Astrocyte (in vitro differentiated cells and primary cell): ENCODE results near the gene CHGA. TPM values are rescaled to one million over a fixed set of nuclear protein-coding genes. Genes with fewer than 3 reads are reported as not detected.

Experiments
- DNase-seq: peaks from one replicate; pipeline ENCODE4 v3.0.0-alpha.2; 2010; ENCODE audit warnings: low read depth
- FAIRE-seq: peaks from 2 replicates; lab custom pipeline; 2011; peaks lifted over from hg19 to GRCh38; lab: Jason Lieb, UNC
- H2AFZ ChIP-seq: 2 replicates; pipeline ENCODE4 v1.6.0; 2012; ENCODE audit warnings: low read depth, low read length, inconsistent platforms
- H3K27ac ChIP-seq: 2 replicates; pipeline ENCODE4 v1.5.1; 2011; ENCODE audit warnings: low read depth, low read length, inconsistent platforms
- H3K27me3 ChIP-seq: 2 replicates; pipeline ENCODE4 v1.6.0; 2011; ENCODE audit warnings: low read length, inconsistent platforms; ENCODE audit not compliant: insufficient read depth
- H3K36me3 ChIP-seq: 2 replicates; pipeline ENCODE4 v1.5.1; 2011; ENCODE audit warnings: low read length, inconsistent platforms; ENCODE audit not compliant: insufficient read depth
- H3K4me1 ChIP-seq: 2 replicates; pipeline ENCODE4 v1.5.1; 2011; ENCODE audit warnings: low read length, inconsistent platforms; ENCODE audit not compliant: insufficient read depth
- H3K4me2 ChIP-seq: 2 replicates; pipeline ENCODE4 v1.6.0; 2012; ENCODE audit warnings: low read length, inconsistent platforms
- H3K4me3 ChIP-seq: 2 replicates; pipeline ENCODE4 v1.5.1; 2011; ENCODE audit warnings: low read depth, mild to moderate bottlenecking, low read length, inconsistent platforms; ENCODE audit not compliant: insufficient read depth
- H3K79me2 ChIP-seq: 2 replicates; pipeline ENCODE4 v1.6.0; 2012; ENCODE audit warnings: mild to moderate bottlenecking, low read length, inconsistent platforms; ENCODE audit not compliant: insufficient read depth
- H3K9ac ChIP-seq: 2 replicates; pipeline ENCODE4 v1.6.0; 2012; ENCODE audit warnings: mild to moderate bottlenecking, low read length, inconsistent platforms
- H3K9me3 ChIP-seq: 2 replicates; pipeline ENCODE4 v1.5.1; 2012; ENCODE audit warnings: low read depth, mild to moderate bottlenecking, low read length, inconsistent platforms; ENCODE audit not compliant: insufficient read depth
- H4K20me1 ChIP-seq: 2 replicates; pipeline ENCODE4 v1.6.0; 2012; ENCODE audit warnings: low read length, inconsistent platforms; ENCODE audit not compliant: insufficient read depth
- H3K27ac Mint-ChIP-seq: one replicate; pipeline ENCODE4 v1.8.0; 2021; ENCODE audit warnings: mild to moderate bottlenecking, mixed read lengths; ENCODE audit not compliant: unreplicated experiment
- H3K27me3 Mint-ChIP-seq: one replicate; pipeline ENCODE4 v1.8.0; 2021; ENCODE audit warnings: low read depth, mixed read lengths; ENCODE audit not compliant: unreplicated experiment
- H3K36me3 Mint-ChIP-seq: one replicate; pipeline ENCODE4 v1.8.0; 2021; ENCODE audit warnings: low read depth, mixed read lengths; ENCODE audit not compliant: unreplicated experiment
- H3K4me1 Mint-ChIP-seq: one replicate; pipeline ENCODE4 v1.8.0; 2021; ENCODE audit warnings: low read depth, mixed read lengths; ENCODE audit not compliant: unreplicated experiment
- H3K4me3 Mint-ChIP-seq: one replicate; pipeline ENCODE4 v1.8.0; 2021; ENCODE audit warnings: mild to moderate bottlenecking, moderate library complexity, mixed read lengths; ENCODE audit not compliant: unreplicated experiment
- H3K9me3 Mint-ChIP-seq: one replicate; pipeline ENCODE4 v1.8.0; 2021; ENCODE audit warnings: mild to moderate bottlenecking, mixed read lengths; ENCODE audit not compliant: unreplicated experiment
- EZH2 ChIP-seq: IDR thresholded peaks from 2 replicates; pipeline ENCODE4 v1.6.1; 2012; ENCODE audit warnings: mild to moderate bottlenecking, low read length, inconsistent platforms; ENCODE audit not compliant: insufficient read depth
- total RNA-seq: library from RNA; stranded (reverse); gene quantifications from 2 replicates; pipeline ENCODE4 v1.2.1, GENCODE V29; 2021
- TF ChIP-seq, protein P1 (sequence below): IDR thresholded peaks from 2 replicates; pipeline ENCODE4 v1.5.1; 2011; ENCODE audit warnings: low read depth, mild to moderate bottlenecking, inconsistent platforms, low read length, moderate library complexity; ENCODE audit not compliant: insufficient read depth

Gene CHGA
- total RNA-seq, 1 donor from 2014 or later: not detected

GRCh38 chr14:92978229-92979021, 55.5 kb downstream of the CHGA start:
- peaks cover 11% of the 10 kb centered on the region for H3K9me3 ChIP-seq
- no peaks in the 10 kb centered on the region for H3K36me3 ChIP-seq
- Mint-ChIP-seq H3K36me3 (peaks cover 29% of the 10 kb centered on the region), H3K4me1 (peaks cover 3% of the 10 kb centered on the region), H3K27ac (no peak overlapping the region), H3K4me3 (no peak overlapping the region), H3K9me3 (peaks cover 33% of the 10 kb centered on the region), H3K27me3 (peaks cover 4% of the 10 kb centered on the region)
- no peak overlapping the region for H3K27ac ChIP-seq
- TF ChIP-seq, protein P1, sequence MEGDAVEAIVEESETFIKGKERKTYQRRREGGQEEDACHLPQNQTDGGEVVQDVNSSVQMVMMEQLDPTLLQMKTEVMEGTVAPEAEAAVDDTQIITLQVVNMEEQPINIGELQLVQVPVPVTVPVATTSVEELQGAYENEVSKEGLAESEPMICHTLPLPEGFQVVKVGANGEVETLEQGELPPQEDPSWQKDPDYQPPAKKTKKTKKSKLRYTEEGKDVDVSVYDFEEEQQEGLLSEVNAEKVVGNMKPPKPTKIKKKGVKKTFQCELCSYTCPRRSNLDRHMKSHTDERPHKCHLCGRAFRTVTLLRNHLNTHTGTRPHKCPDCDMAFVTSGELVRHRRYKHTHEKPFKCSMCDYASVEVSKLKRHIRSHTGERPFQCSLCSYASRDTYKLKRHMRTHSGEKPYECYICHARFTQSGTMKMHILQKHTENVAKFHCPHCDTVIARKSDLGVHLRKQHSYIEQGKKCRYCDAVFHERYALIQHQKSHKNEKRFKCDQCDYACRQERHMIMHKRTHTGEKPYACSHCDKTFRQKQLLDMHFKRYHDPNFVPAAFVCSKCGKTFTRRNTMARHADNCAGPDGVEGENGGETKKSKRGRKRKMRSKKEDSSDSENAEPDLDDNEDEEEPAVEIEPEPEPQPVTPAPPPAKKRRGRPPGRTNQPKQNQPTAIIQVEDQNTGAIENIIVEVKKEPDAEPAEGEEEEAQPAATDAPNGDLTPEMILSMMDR: no peak
- no peak for TF ChIP-seq EZH2
- DNase-seq: no peak
- no peak overlapping the region for H3K4me3 ChIP-seq
- FAIRE-seq: no peak
- H3K4me2 ChIP-seq: no peak overlapping the region
- H4K20me1 ChIP-seq: no peaks in the 10 kb centered on the region
- H3K9ac ChIP-seq: no peak overlapping the region
- no peaks in the 10 kb centered on the region for H3K4me1 ChIP-seq
- no peaks in the 10 kb centered on the region for H3K27me3 ChIP-seq
- no peak overlapping the region for H2AFZ ChIP-seq
- no peaks in the 10 kb centered on the region for H3K79me2 ChIP-seq

DNA sequence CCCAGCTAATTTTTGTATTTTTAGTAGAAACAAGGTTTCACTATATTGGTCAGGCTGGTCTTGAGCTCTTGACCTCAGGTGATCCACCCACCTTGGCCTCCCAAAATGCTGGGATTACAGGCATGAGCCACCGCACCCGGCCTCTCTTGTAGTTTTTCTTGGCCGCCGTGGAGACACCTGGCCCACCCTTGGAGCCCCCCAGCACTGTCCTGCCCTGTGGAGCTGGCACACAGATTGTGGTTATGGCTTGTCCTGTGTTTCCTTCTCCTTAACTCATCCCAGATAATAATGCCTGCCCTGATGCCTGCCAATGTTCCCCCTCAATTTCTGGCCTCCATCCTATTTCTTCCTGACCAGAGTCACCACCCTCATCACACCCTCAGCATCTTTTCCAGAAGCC, 57.9 kb downstream of the CHGA start:
- Histone ChIP-seq H2AFZ (no peak overlapping the region), H3K27me3 (no peaks in the 10 kb centered on the region), H3K4me1 (peaks cover 1% of the 10 kb centered on the region), H3K9ac (no peak overlapping the region), H4K20me1 (no peaks in the 10 kb centered on the region), H3K4me2 (no peak overlapping the region), H3K4me3 (no peak overlapping the region), H3K27ac (no peak overlapping the region), H3K79me2 (no peaks in the 10 kb centered on the region), H3K9me3 (peaks cover 8% of the 10 kb centered on the region), H3K36me3 (no peaks in the 10 kb centered on the region)
- no peak for TF ChIP-seq EZH2
- TF ChIP-seq, protein P1: no peak
- Mint-ChIP-seq H3K36me3 (peaks cover 29% of the 10 kb centered on the region), H3K27me3 (peaks cover 3% of the 10 kb centered on the region), H3K4me1 (peaks cover 4% of the 10 kb centered on the region), H3K9me3 (peaks cover 32% of the 10 kb centered on the region), H3K27ac (no peak overlapping the region), H3K4me3 (no peak overlapping the region)
- no peak for FAIRE-seq
- no peak for DNase-seq

- Histone ChIP-seq H3K4me3 (no peak overlapping the region), H3K27ac (no peak overlapping the region), H4K20me1 (peaks cover 4% of the 10 kb centered on the region), H3K9ac (no peak overlapping the region), H2AFZ (no peak overlapping the region), H3K9me3 (peaks cover 8% of the 10 kb centered on the region), H3K27me3 (no peaks in the 10 kb centered on the region), H3K36me3 (no peaks in the 10 kb centered on the region), H3K79me2 (no peaks in the 10 kb centered on the region), H3K4me2 (no peak overlapping the region), H3K4me1 (peaks cover 6% of the 10 kb centered on the region)
- no peak overlapping the region for H3K4me3 Mint-ChIP-seq
- FAIRE-seq (no peak), DNase-seq (no peak)
- peaks cover 10% of the 10 kb centered on the region for H3K4me1 Mint-ChIP-seq
- H3K9me3 Mint-ChIP-seq: peaks cover 34% of the 10 kb centered on the region
- no peak for TF ChIP-seq EZH2
- TF ChIP-seq, protein P1: no peak
- peaks cover 29% of the 10 kb centered on the region for H3K36me3 Mint-ChIP-seq
- H3K27ac Mint-ChIP-seq: no peak overlapping the region
- H3K27me3 Mint-ChIP-seq: peaks cover 2% of the 10 kb centered on the region
Measured at GRCh38 chr14:92981726-92982125, 58.8 kb downstream of the CHGA start.
